Activated naive CD4-positive, alpha-beta T cell treated with anti-CD3 and anti-CD28 coated beads, Interleukin-2, amount 50 U/mL, for 16 hours (primary cell): ENCODE measurements around the gene CADM1.

Experiments
- DNase-seq: peaks from one replicate; pipeline ENCODE4 v3.0.0-alpha.2; 2020

The CADM1 gene

GRCh38 chr11:115504276-115505158 is at the start of gene CADM1:
CADM1 (minus strand) TSS chr11:115504415.
- DNase-seq = peak; percentile 61

- DNase-seq = no peak
Measured at GRCh38 chr11:115552773-115553438, 48.7 kb upstream of the CADM1 start.

GRCh38 chr11:115552151-115552772 is 48.0 kb upstream of the CADM1 start:
- DNase-seq = no peak

- DNase-seq = no peak
Measured at GRCh38 chr11:115550291-115551059, 46.3 kb upstream of the CADM1 start.

- no peak for DNase-seq
Measured at GRCh38 chr11:115548878-115549528, 44.8 kb upstream of the CADM1 start.

GRCh38 chr11:115545581-115546210 is 41.5 kb upstream of the CADM1 start:
- DNase-seq = no peak

- DNase-seq = no peak
Measured at GRCh38 chr11:115544422-115544948, 40.3 kb upstream of the CADM1 start.

- no peak for DNase-seq
Measured at GRCh38 chr11:115541518-115541917, 37.3 kb upstream of the CADM1 start.

- DNase-seq = no peak
Measured at GRCh38 chr11:115539844-115540243, 35.6 kb upstream of the CADM1 start.

GRCh38 chr11:115535781-115536180 is 31.6 kb upstream of the CADM1 start:
- DNase-seq = no peak

GRCh38 chr11:115530752-115531151 is 26.5 kb upstream of the CADM1 start:
- DNase-seq = no peak

GRCh38 chr11:115528225-115528624 is 24.0 kb upstream of the CADM1 start:
- DNase-seq = no peak

GRCh38 chr11:115527534-115528125 is 23.4 kb upstream of the CADM1 start:
- no peak for DNase-seq

- no peak for DNase-seq
Measured at GRCh38 chr11:115525531-115526006, 21.4 kb upstream of the CADM1 start.

- DNase-seq = no peak
Measured at GRCh38 chr11:115524572-115524971, 20.4 kb upstream of the CADM1 start.

GRCh38 chr11:115523727-115524399 is 19.6 kb upstream of the CADM1 start:
- DNase-seq = no peak

- no peak for DNase-seq
Measured at GRCh38 chr11:115522302-115522701, 18.1 kb upstream of the CADM1 start.

- DNase-seq = no peak
Measured at GRCh38 chr11:115521825-115522224, 17.6 kb upstream of the CADM1 start.

GRCh38 chr11:115518983-115519628 is 14.9 kb upstream of the CADM1 start:
- DNase-seq = no peak
